ENCODE data around the gene USH2A.

The USH2A gene

DNA sequence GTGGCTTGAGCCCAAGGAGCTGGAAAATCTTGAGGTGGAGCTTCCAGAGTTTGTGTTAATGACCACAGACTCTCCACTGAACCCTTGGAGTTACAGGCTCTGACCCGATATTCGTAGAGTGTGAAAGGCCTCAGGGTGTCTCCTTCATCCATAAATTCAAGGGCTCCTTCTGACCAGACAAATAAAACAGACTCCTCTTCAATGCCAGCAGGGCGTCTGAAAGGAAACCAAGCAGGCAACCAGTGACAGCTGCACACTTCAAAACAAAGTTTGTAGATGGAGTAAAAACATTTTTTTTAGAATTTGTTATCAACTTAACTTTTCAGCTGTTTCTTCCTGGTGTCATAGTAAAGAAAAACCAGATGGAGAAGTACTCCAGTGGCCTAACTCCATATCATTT is 695.1 kb downstream of the USH2A start:
- TF ChIP-seq, protein P1, sequence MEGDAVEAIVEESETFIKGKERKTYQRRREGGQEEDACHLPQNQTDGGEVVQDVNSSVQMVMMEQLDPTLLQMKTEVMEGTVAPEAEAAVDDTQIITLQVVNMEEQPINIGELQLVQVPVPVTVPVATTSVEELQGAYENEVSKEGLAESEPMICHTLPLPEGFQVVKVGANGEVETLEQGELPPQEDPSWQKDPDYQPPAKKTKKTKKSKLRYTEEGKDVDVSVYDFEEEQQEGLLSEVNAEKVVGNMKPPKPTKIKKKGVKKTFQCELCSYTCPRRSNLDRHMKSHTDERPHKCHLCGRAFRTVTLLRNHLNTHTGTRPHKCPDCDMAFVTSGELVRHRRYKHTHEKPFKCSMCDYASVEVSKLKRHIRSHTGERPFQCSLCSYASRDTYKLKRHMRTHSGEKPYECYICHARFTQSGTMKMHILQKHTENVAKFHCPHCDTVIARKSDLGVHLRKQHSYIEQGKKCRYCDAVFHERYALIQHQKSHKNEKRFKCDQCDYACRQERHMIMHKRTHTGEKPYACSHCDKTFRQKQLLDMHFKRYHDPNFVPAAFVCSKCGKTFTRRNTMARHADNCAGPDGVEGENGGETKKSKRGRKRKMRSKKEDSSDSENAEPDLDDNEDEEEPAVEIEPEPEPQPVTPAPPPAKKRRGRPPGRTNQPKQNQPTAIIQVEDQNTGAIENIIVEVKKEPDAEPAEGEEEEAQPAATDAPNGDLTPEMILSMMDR (IDR thresholded peaks at IDR 0.05) = no peak

- TF ChIP-seq, protein P1 (IDR thresholded peaks at IDR 0.05) = no peak
Observed at GRCh38 chr1:215720126-215720525, 703.1 kb downstream of the USH2A start.

DNA sequence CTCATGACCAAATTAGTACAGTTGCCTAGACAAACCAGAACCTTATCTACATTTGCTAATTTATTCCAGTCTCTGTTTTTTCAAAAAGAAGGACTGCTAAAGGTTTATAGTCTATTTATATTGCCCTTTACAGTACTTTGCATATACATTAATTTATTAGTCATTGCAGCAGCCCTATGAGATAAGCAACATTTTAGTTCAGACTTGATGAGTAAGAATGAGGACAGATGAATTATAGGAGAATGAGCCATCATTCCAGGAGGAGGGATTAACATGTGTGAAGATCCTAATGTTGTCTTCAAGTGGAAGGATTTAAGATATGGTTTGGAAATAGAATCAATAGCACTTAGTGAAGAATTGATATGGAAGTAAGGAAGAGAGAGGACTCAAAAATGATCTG is 703.7 kb downstream of the USH2A start:
- TF ChIP-seq, protein P1 (IDR thresholded peaks at IDR 0.05) = no peak

- TF ChIP-seq, protein P1 (IDR thresholded peaks at IDR 0.05) = no peak
Observed at GRCh38 chr1:215718575-215719287, 704.5 kb downstream of the USH2A start.

DNA sequence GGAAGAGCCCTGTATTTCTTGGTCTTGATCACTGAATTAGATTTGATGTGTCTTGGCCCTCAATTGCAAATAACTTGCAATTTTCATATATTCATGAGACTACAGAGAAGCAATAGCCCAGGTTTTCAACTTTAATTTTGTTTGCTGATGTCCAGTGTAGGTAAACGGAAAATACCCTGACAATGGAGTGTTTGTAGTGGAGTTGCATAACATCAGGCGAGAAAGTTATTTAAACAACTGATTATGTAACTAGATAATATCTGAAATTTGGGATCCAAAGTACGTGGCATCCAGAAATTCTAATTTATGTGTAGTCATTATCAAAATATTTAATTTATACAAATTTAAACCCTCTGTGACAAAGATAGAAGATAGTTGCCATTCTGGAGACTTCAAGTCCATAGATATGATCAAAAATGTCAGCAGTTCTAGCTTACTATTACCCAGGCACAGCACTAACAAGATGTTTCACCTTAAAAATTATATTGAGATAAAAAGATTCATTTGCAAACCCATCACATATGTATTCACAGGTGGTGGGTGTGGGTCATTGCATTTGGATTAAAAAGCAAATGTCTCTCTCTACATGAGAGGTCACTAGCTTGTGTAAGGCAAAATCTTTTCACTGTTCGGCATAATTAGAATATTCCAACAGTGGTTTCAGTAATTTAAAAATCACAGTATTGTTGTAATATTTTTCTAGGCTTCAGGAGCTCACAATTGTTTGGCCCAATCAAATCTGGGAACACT is 705.4 kb downstream of the USH2A start:
- TF ChIP-seq, protein P1 (IDR thresholded peaks at IDR 0.05) = no peak

DNA sequence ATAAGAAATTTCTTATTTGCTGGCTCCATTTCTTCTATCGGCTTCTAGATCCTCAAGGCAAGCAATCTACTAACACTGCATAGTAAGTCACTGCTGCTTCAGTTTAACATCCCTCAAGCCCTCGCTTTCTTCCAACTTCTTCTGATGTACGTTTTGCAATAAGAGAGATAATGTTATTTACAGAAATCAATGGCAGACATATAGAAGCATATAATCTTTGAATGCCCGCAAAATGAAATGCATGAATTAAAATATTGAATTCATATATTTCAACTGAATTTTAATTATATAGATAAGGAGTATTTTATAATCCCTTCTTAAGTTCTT is 712.4 kb downstream of the USH2A start:
- TF ChIP-seq, protein P1 (IDR thresholded peaks at IDR 0.05) = no peak

DNA sequence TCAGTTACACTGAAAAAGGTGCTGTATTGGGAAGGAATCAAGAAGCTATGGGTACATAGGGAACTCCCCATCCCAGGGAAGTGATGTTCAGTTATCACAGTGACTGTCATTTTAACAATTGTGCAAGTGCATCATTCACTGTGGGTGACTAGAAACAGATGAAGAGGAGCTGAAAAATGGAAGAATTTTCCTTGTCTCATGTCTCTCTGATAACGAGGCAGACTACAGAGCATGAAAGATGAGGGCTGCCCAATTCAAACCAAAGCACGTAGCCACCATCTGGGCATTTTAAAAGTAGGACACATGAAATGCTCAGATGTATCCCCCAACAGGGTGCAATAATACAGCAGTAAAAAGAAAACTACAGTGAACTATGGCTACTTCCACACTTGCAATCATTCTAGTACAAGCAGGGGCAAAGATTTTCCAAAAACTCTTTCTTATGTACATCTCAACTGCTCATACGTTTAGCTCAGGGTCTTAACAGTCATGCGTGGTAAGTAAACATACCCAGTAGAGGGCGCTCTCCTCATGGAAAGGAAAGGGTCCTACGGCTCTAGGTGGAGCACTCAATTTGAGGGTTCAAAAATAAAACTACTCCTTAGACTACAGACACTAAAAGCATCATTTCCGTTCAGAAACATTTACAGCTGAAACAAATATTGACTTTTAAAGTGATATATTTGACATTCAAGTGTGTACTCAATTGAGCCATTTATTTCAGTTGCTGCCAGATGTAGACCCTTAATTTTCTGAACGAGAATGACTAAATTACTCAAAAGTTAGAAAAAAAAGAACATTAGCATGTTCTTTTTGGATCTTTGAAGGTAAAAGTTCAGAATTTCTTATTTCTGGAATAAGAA is 713.0 kb downstream of the USH2A start:
- TF ChIP-seq, protein P1 (IDR thresholded peaks at IDR 0.05) = peak; percentile 87

All from LNCAP (cell line).